Parathyroid adenoma (tissue), 2 donors: ENCODE data around the gene SLC4A8.
A peak's percentile ranks its signal among the peaks of the same experiment; 100 is the strongest.

ENCODE experiments used
- H2AFZ ChIP-seq: fragments of 300-600 bp; sonication (generic); one replicate; pipeline ENCODE4 v1.7.0; 2017; ENCODE audit warnings: antibody characterized with exemption, mild to moderate bottlenecking
- H3K27ac ChIP-seq: fragments of 300-600 bp; sonication (generic); one replicate; pipeline ENCODE4 v1.7.0; 2017
- H3K27me3 ChIP-seq: fragments of 300-600 bp; sonication (generic); one replicate; pipeline ENCODE4 v1.7.0; 2017; ENCODE audit warnings: low read length; ENCODE audit not compliant: control insufficient read depth, insufficient read depth
- H3K36me3 ChIP-seq: fragments of 300-600 bp; sonication (generic); one replicate; pipeline ENCODE4 v1.7.0; 2017; ENCODE audit warnings: low read length; ENCODE audit not compliant: control insufficient read depth, insufficient read depth
- H3K4me1 ChIP-seq: fragments of 300-600 bp; sonication (generic); one replicate; pipeline ENCODE4 v1.7.0; 2017; ENCODE audit warnings: control low read depth
- H3K4me2 ChIP-seq: fragments of 300-600 bp; sonication (generic); one replicate; pipeline ENCODE4 v1.7.0; 2017; ENCODE audit warnings: low read length
- H3K4me3 ChIP-seq: fragments of 300-600 bp; sonication (generic); one replicate; pipeline ENCODE4 v1.7.0; 2017; ENCODE audit warnings: low read depth, low read length
- H3K79me2 ChIP-seq: fragments of 300-600 bp; sonication (generic); one replicate; pipeline ENCODE4 v1.7.0; 2017; ENCODE audit warnings: control low read depth
- H3K9ac ChIP-seq: fragments of 300-600 bp; sonication (generic); one replicate; pipeline ENCODE4 v1.7.0; 2017; ENCODE audit warnings: mild to moderate bottlenecking
- H3K9me3 ChIP-seq: fragments of 300-600 bp; sonication (generic); one replicate; pipeline ENCODE4 v1.7.0; 2017; ENCODE audit warnings: low read length; ENCODE audit not compliant: control insufficient read depth
- TF ChIP-seq, protein P1 (sequence below): fragments of 300-600 bp; sonication (generic); IDR thresholded peaks from one replicate; pipeline ENCODE4 v1.7.0; 2017; ENCODE audit warnings: antibody characterized with exemption, mild to moderate bottlenecking
- donor health status: primary hyperparathyroidism.

Gene SLC4A8

GRCh38 chr12:51419425-51420193 lies 5.0 kb upstream of the SLC4A8 start:
- Histone ChIP-seq H3K9me3 (no peaks in the 10 kb centered on the region), H2AFZ (no peak overlapping the region), H3K4me1 (peaks cover 3% of the 10 kb centered on the region), H3K36me3 (no peaks in the 10 kb centered on the region), H3K79me2 (no peaks in the 10 kb centered on the region), H3K27me3 (no peaks in the 10 kb centered on the region), H3K4me3 (no peak overlapping the region), H3K9ac (no peak overlapping the region), H3K27ac (no peak overlapping the region), H3K4me2 (no peak overlapping the region)
- TF ChIP-seq, protein P1, sequence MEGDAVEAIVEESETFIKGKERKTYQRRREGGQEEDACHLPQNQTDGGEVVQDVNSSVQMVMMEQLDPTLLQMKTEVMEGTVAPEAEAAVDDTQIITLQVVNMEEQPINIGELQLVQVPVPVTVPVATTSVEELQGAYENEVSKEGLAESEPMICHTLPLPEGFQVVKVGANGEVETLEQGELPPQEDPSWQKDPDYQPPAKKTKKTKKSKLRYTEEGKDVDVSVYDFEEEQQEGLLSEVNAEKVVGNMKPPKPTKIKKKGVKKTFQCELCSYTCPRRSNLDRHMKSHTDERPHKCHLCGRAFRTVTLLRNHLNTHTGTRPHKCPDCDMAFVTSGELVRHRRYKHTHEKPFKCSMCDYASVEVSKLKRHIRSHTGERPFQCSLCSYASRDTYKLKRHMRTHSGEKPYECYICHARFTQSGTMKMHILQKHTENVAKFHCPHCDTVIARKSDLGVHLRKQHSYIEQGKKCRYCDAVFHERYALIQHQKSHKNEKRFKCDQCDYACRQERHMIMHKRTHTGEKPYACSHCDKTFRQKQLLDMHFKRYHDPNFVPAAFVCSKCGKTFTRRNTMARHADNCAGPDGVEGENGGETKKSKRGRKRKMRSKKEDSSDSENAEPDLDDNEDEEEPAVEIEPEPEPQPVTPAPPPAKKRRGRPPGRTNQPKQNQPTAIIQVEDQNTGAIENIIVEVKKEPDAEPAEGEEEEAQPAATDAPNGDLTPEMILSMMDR, result no peak

GRCh38 chr12:51421266-51421884 lies 3.3 kb upstream of the SLC4A8 start:
- no peak overlapping the region for H3K4me3 ChIP-seq

DNA sequence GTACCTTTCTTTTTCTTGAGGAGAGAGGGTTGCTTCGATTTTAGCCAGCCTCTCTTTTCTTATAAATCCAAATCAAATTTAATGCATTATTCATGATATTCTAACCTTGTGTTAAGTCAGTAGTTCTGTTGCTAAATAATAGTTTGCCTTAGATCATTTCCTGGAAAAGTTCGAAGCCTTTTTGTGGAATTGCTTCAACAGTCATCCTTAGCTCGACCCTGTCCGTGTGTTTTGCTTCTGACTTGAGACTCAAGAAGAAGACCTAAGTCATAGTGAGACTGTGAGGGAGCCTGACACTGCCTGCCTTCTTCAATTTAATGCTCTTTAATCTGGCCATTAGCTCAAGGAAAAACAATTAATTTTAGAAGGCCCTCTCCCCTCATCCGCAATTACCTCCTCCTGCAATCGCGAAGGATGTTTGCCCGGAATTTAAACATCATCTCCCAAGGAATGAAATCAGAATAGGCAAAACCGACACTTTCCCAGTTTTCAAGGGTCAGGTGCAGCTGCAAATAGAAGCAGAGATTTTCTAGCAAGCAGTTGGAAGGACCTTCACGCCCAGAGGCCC lies 453 bp upstream of the SLC4A8 start:
- no peaks in the 10 kb centered on the region for H3K79me2 ChIP-seq
- peaks cover 3% of the 10 kb centered on the region for H3K4me1 ChIP-seq
- TF ChIP-seq, protein P1, result no peak
- H3K27me3 ChIP-seq, result no peaks in the 10 kb centered on the region
- no peak overlapping the region for H3K9ac ChIP-seq
- H3K4me2 ChIP-seq, result peak overlapping the region; percentile 85
- H3K36me3 ChIP-seq, result no peaks in the 10 kb centered on the region
- peak overlapping the region; percentile 61 for H3K4me3 ChIP-seq
- peak overlapping the region; percentile 86 for H3K27ac ChIP-seq
- H2AFZ ChIP-seq, result peak overlapping the region; percentile 99
- no peaks in the 10 kb centered on the region for H3K9me3 ChIP-seq

More at GRCh38 chr12:51421266-51421884, 3.3 kb upstream of the SLC4A8 start:
- Histone ChIP-seq H3K4me2 (no peak overlapping the region), H3K79me2 (no peaks in the 10 kb centered on the region), H3K36me3 (no peaks in the 10 kb centered on the region), H3K27me3 (no peaks in the 10 kb centered on the region), H3K9ac (no peak overlapping the region), H3K9me3 (no peaks in the 10 kb centered on the region), H3K27ac (no peak overlapping the region), H2AFZ (no peak overlapping the region), H3K4me1 (peaks cover 3% of the 10 kb centered on the region)
- TF ChIP-seq, protein P1, result peak; percentile 63

DNA sequence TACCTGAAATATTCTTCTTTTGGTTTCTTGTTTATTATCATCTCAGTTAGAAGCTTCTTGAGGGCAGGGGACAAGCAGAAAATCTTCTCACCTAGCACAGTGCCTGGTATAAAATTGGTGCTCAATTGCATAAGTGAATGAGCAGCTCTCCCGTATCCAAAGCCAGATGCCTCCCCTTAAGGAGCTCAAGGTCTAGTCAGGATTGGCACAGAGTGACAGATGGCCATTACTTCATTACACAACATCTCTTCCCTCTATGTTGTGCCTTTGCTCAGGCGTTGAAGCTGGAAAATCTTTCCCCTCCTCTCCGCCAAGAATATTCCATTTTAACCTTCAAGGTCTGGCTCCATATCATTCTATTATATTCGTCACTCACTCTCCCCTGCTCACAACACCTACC lies 3.6 kb downstream of the SLC4A8 start:
- Histone ChIP-seq H2AFZ (no peak overlapping the region), H3K4me1 (peaks cover 3% of the 10 kb centered on the region), H3K27me3 (no peaks in the 10 kb centered on the region), H3K9me3 (no peaks in the 10 kb centered on the region), H3K9ac (no peak overlapping the region), H3K4me2 (no peak overlapping the region), H3K36me3 (no peaks in the 10 kb centered on the region), H3K27ac (no peak overlapping the region), H3K79me2 (no peaks in the 10 kb centered on the region), H3K4me3 (no peak overlapping the region)
- TF ChIP-seq, protein P1, result no peak
